SK-N-SH (cell line): ENCODE measurements around the gene NPFFR1. TPM values are rescaled to one million over a fixed set of nuclear protein-coding genes. Genes with fewer than 3 reads are reported as not detected.
A peak's percentile ranks its signal among the peaks of the same experiment; 100 is the strongest.

ENCODE experiments used
- CTCF ChIA-PET: fragments of 300-600, 350-600 bp; formaldehyde crosslinking; extraction: SDS; loops from one replicate; lab custom pipeline; 2021; lab: Yijun Ruan, JAX
- POLR2A ChIA-PET: fragments of 350-600 bp; sonication (Branson Sonifier 250); formaldehyde crosslinking; extraction: SDS; loops from one replicate; lab custom pipeline; 2020; ENCODE audit warnings: antibody characterized with exemption, inconsistent platforms; lab: Yijun Ruan, JAX
- DNase-seq: peaks from one replicate; pipeline ENCODE4 v3.0.0; 2012
- H2AFZ ChIP-seq: fragments of 200-600 bp; sonication (generic); 2 replicates; pipeline ENCODE4 v1.8.1; 2016; ENCODE audit warnings: antibody characterized with exemption, mild to moderate bottlenecking, low read depth
- H3F3A ChIP-seq: fragments of 200-600 bp; sonication (generic); replicated peaks from 2 replicates; pipeline ENCODE3; 2016; ENCODE audit warnings: antibody characterized with exemption, mild to moderate bottlenecking; ENCODE audit not compliant: insufficient read depth
- H3K27ac ChIP-seq, 2 experiments: fragments of 200-500 bp in 1 of 2; fragments of 200-600 bp in 1 of 2; sonication (Bioruptor generic) in 1 of 2; sonication (generic), shearing (Covaris generic) in 1 of 2; 2 replicates each; pipeline versions ENCODE4 v1.5.1 to v1.6.1; 2014 to 2016; ENCODE audit warnings: low read depth in 2 of 2, inconsistent platforms in 1 of 2, low read length in 1 of 2, mild to moderate bottlenecking in 1 of 2, mixed read lengths in 1 of 2
- H3K27me3 ChIP-seq: fragments of 200-600 bp; sonication (generic), shearing (Covaris generic); 2 replicates; pipeline ENCODE4 v1.6.1; 2016; ENCODE audit warnings: mixed run types; ENCODE audit not compliant: insufficient read depth
- H3K36me3 ChIP-seq, 2 experiments: fragments of 200-500 bp in 1 of 2; fragments of 200-600 bp in 1 of 2; sonication (Bioruptor generic) in 1 of 2; sonication (generic) in 1 of 2; replicated peaks in 1 of 2; 2 replicates each; pipeline versions ENCODE3 to v1.5.1; 2014 to 2016; ENCODE audit warnings: low read length in 1 of 2, mild to moderate bottlenecking in 1 of 2; ENCODE audit not compliant: insufficient read depth in 2 of 2, control insufficient read depth in 1 of 2
- H3K4me1 ChIP-seq, 2 experiments: fragments of 200-500 bp in 1 of 2; fragments of 200-600 bp in 1 of 2; sonication (Bioruptor generic) in 1 of 2; sonication (generic), shearing (Covaris generic) in 1 of 2; 2 replicates each; pipeline versions ENCODE4 v1.5.1 to v1.6.1; 2014 to 2016; ENCODE audit warnings: low read depth in 1 of 2, low read length in 1 of 2, mixed run types in 1 of 2; ENCODE audit not compliant: insufficient read depth in 2 of 2, control insufficient read depth in 1 of 2
- H3K4me2 ChIP-seq: fragments of 200-600 bp; sonication (generic), shearing (Covaris generic); 2 replicates; pipeline ENCODE4 v1.6.1; 2017; ENCODE audit warnings: mixed run types
- H3K4me3 ChIP-seq, 2 experiments: fragments of 200-500 bp in 1 of 2; fragments of 200-600 bp in 1 of 2; sonication (Bioruptor generic) in 1 of 2; sonication (generic), shearing (Covaris generic) in 1 of 2; 2 replicates each; pipeline versions ENCODE4 v1.5.1 to v1.8.1; 2014 to 2016; ENCODE audit warnings: low read depth in 2 of 2, inconsistent platforms in 1 of 2, low read length in 1 of 2, mild to moderate bottlenecking in 1 of 2, mixed read lengths in 1 of 2, moderate library complexity in 1 of 2
- H3K79me2 ChIP-seq: fragments of 200-600 bp; sonication (generic); 2 replicates; pipeline ENCODE4 v1.8.1; 2017; ENCODE audit warnings: mild to moderate bottlenecking; ENCODE audit not compliant: insufficient read depth
- H3K9ac ChIP-seq: fragments of 200-600 bp; sonication (generic); 2 replicates; pipeline ENCODE4 v1.6.1; 2017; ENCODE audit warnings: mixed run types
- H3K9me2 ChIP-seq: fragments of 200-600 bp; sonication (generic); 2 replicates; pipeline ENCODE4 v1.6.1; 2017; ENCODE audit warnings: mixed run types
- H3K9me3 ChIP-seq: fragments of 200-600 bp; sonication (generic); 2 replicates; pipeline ENCODE4 v1.6.1; 2017; ENCODE audit warnings: mixed run types, mild to moderate bottlenecking, moderate library complexity
- H4K20me1 ChIP-seq: fragments of 200-600 bp; sonication (generic); 2 replicates; pipeline ENCODE4 v1.6.1; 2017; ENCODE audit warnings: mild to moderate bottlenecking, mixed run types; ENCODE audit not compliant: insufficient read depth
- CHD2 ChIP-seq: fragments of 150-350 bp; IDR thresholded peaks from 2 replicates; pipeline ENCODE4 v1.6.1; 2018; ENCODE audit warnings: low read length; ENCODE audit not compliant: partially characterized antibody
- EP300 ChIP-seq, 2 experiments: IDR thresholded peaks; 2 replicates each; pipeline versions ENCODE4 v1.4.0 to v1.6.1; 2012; ENCODE audit warnings: borderline replicate concordance in 1 of 2, low read depth in 1 of 2, low read length in 1 of 2
- EZH2phosphoT487 ChIP-seq: fragments of 200-600 bp; sonication (generic); IDR thresholded peaks from 2 replicates; pipeline ENCODE4 v1.6.1; 2017; ENCODE audit warnings: low read depth, mixed run types, mild to moderate bottlenecking, antibody characterized with exemption, moderate library complexity, borderline replicate concordance
- FOSL2 ChIP-seq: IDR thresholded peaks from 2 replicates; pipeline ENCODE4 v1.4.0; 2012; ENCODE audit warnings: low read depth, mild to moderate bottlenecking, moderate library complexity, borderline replicate concordance
- FOXJ3 ChIP-seq: sonication (generic); formaldehyde crosslinking; IDR thresholded peaks from 2 replicates; pipeline ENCODE4 v1.5.1; 2020; ENCODE audit warnings: mild to moderate bottlenecking, missing genetic modification reagents
- FOXM1 ChIP-seq: IDR thresholded peaks from 2 replicates; pipeline ENCODE4 v1.4.0; 2012; ENCODE audit warnings: low read depth, mild to moderate bottlenecking
- GABPA ChIP-seq: IDR thresholded peaks from 2 replicates; pipeline ENCODE4 v1.4.0; 2012; ENCODE audit warnings: low read depth, mild to moderate bottlenecking
- GATA2 ChIP-seq: sonication (generic); formaldehyde crosslinking; IDR thresholded peaks from 2 replicates; pipeline ENCODE4 v1.5.0; 2020; ENCODE audit warnings: mild to moderate bottlenecking, missing genetic modification reagents
- JUND ChIP-seq: IDR thresholded peaks from 2 replicates; pipeline ENCODE4 v1.4.0; 2012
- MXI1 ChIP-seq: IDR thresholded peaks from 2 replicates; pipeline ENCODE4 v1.6.1; 2012; ENCODE audit warnings: mild to moderate bottlenecking, low read depth, low read length, improper control_type of control experiment
- NRF1 ChIP-seq: IDR thresholded peaks from 2 replicates; pipeline ENCODE4 v1.6.1; 2012; ENCODE audit warnings: low read depth, mild to moderate bottlenecking, low read length
- RAD21 ChIP-seq: IDR thresholded peaks from 2 replicates; pipeline ENCODE4 v1.6.1; 2012; ENCODE audit warnings: mild to moderate bottlenecking, low read length
- RXRA ChIP-seq: IDR thresholded peaks from 2 replicates; pipeline ENCODE4 v1.4.0; 2012; ENCODE audit warnings: low read depth, mild to moderate bottlenecking, borderline replicate concordance
- SIN3A ChIP-seq: IDR thresholded peaks from 2 replicates; pipeline ENCODE4 v1.6.1; 2012; ENCODE audit warnings: low read depth, mild to moderate bottlenecking, low read length, moderate library complexity, borderline replicate concordance
- SMC3 ChIP-seq: IDR thresholded peaks from 2 replicates; pipeline ENCODE4 v1.6.1; 2012; ENCODE audit warnings: low read depth, low read length, improper control_type of control experiment
- TAF1 ChIP-seq: IDR thresholded peaks from 2 replicates; pipeline ENCODE4 v1.6.1; 2012; ENCODE audit warnings: low read depth, mild to moderate bottlenecking, low read length, moderate library complexity, borderline replicate concordance
- TEAD4 ChIP-seq: IDR thresholded peaks from 2 replicates; pipeline ENCODE4 v1.4.0; 2012; ENCODE audit warnings: mild to moderate bottlenecking, borderline replicate concordance; ENCODE audit not compliant: insufficient read depth
- WGBS: methylation state at CpG from one replicate; pipeline ENCODE4 v1.1.6; 2017; ENCODE audit warnings: low lambda C conversion rate; 5-methylcytosine and 5-hydroxymethylcytosine counted together
- polyA plus RNA-seq, 3 experiments: library from polyadenylated mRNA; depleted of rRNA; stranded (reverse); fragments of >200 nt; gene quantifications; 2 replicates each; pipeline ENCODE4 v1.2.3, GENCODE V29; 2012
- TF ChIP-seq, protein P1 (sequence below): fragments of 150-350 bp; IDR thresholded peaks from 2 replicates; pipeline ENCODE4 v1.6.1; 2016; ENCODE audit warnings: mild to moderate bottlenecking, low read depth, low read length
- TF ChIP-seq, protein P2 (sequence below): fragments of 150-350 bp; IDR thresholded peaks from 2 replicates; pipeline ENCODE4 v1.6.1; 2017; ENCODE audit warnings: antibody characterized with exemption, low read length, low read depth, borderline replicate concordance
- TF ChIP-seq, protein P3 (sequence below): IDR thresholded peaks from 2 replicates; pipeline ENCODE4; 2012
- TF ChIP-seq, protein P4 (sequence below): IDR thresholded peaks from 2 replicates; pipeline ENCODE4 v1.4.0; 2012; ENCODE audit warnings: low read depth, borderline replicate concordance
- TF ChIP-seq, protein P5 (sequence below): fragments of 200-600 bp; sonication (generic); IDR thresholded peaks from 2 replicates; pipeline ENCODE4 v1.6.1; 2017; ENCODE audit warnings: antibody characterized with exemption, mild to moderate bottlenecking, moderate library complexity

The NPFFR1 gene
- polyA plus RNA-seq, 1 of the 3 experiments (the other 2 are of a cell fraction) = not detected

DNA sequence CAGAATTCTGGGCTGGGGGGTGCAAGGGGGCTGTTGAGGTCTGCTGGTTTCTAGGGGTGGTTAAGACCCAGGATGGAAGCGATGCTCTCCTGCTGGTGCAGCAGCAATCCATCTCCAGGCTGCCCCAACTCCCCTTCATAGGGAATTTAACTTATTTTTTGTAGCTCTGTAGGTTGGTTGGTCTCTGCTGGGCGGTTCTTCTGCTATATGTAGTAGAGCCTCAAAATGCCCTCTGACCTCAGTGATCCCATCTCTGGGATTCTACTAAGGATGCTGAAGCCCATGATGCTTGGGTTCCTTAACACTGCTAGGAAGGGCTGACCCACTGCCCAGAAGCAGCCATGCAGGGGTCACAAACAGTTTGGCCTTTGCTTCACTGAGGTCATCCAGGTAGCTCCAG is 49.5 kb upstream of the NPFFR1 start (continued):
- TF ChIP-seq GATA2 (CRISPR knock-in tag) = no peak
- no peak for TF ChIP-seq SIN3A
- no peak for TF ChIP-seq NRF1
- no peak for TF ChIP-seq FOXJ3 (CRISPR knock-in tag)
- TF ChIP-seq TAF1 = no peak
- TF ChIP-seq MXI1 = no peak
- TF ChIP-seq GABPA = no peak

DNA sequence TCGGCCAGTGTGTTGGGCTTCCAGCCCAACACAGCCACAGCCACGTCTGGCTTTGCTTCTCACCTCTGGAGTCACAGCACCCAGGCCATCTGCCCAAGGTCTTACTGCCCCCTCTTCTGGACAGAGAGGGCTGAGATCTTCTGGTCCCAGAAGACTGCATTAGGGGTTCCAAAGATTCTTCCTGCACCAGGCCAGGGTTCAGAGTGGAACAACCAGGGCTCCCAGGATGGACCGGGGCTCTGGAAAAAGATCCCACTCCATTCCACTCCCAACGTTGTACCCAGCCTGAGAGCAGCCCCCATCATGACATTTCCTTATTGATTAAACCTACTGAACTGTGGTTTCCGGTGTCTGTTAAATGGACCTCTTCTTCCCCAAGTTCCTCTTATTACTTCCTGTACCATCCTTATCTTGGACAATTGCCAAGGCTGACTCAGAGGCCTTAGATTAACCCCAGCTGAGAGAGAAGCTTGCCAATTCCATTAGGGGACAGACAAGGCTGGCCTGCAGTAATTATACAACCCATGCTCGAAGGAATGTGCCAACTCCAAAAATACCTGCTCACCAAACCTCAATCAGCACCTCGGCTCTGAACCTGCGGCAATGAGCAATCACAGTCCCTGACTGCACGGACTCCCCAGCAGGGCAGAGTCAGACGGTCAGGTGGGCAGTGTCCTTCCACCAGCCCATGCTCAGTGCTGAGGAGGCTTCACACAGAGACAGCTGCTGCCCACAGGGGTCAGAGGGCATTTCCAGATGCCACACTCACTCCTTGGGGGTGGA is 47.9 kb upstream of the NPFFR1 start:
- ChIA-PET POLR2A (no interaction called here), CTCF (interaction anchor here (0.7 to 1.6 kb wide), 5 partner anchors 10 to 59 kb away, joined by 3 to 7 read pairs (median 3); no protein-coding TSS in a partner anchor)
- peak; percentile 79 for DNase-seq
- 28% methylated on average over 6 of the region's 10 CpGs for WGBS
- H3K9ac ChIP-seq = no peak overlapping the region
- no peaks in the 10 kb centered on the region for H4K20me1 ChIP-seq
- H3K4me2 ChIP-seq = peak overlapping the region; percentile 64; the same call in 1 of the 2 replicates
- peak overlapping the region; percentile 56 to 65; a peak in 3 of 4 replicates for H3K27ac ChIP-seq
- H3K4me1 ChIP-seq = peaks cover 25 to 31% of the 10 kb centered on the region in 2 experiments; a peak in 3 of 4 replicates
- H3K4me3 ChIP-seq = no peak overlapping the region
- peaks cover 21% of the 10 kb centered on the region for H3F3A ChIP-seq
- no peaks in the 10 kb centered on the region for H3K36me3 ChIP-seq
- no peaks in the 10 kb centered on the region for H3K27me3 ChIP-seq
- H3K9me2 ChIP-seq = no peaks in the 10 kb centered on the region
- peak overlapping the region; percentile 52; the same call in 1 of the 2 replicates for H2AFZ ChIP-seq
- no peaks in the 10 kb centered on the region for H3K9me3 ChIP-seq
- no peaks in the 10 kb centered on the region for H3K79me2 ChIP-seq
- TF ChIP-seq SIN3A = 0 out of 2 replicates have a peak, but pooled peaks have one; percentile 15
- peak; percentile 53 to 92 for TF ChIP-seq EP300 (IDR thresholded peaks at IDR 0.05; ENCODE audit: borderline replicate concordance in 1 of 2, low read depth in 1 of 2, low read length in 1 of 2)
- TF ChIP-seq SMC3 = peak; percentile 18; the same call in 1 of the 2 replicates
- no peak for TF ChIP-seq MXI1
- no peak for TF ChIP-seq NRF1
- TF ChIP-seq TAF1 = no peak
- TF ChIP-seq, protein P1, sequence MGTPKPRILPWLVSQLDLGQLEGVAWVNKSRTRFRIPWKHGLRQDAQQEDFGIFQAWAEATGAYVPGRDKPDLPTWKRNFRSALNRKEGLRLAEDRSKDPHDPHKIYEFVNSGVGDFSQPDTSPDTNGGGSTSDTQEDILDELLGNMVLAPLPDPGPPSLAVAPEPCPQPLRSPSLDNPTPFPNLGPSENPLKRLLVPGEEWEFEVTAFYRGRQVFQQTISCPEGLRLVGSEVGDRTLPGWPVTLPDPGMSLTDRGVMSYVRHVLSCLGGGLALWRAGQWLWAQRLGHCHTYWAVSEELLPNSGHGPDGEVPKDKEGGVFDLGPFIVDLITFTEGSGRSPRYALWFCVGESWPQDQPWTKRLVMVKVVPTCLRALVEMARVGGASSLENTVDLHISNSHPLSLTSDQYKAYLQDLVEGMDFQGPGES = no peak
- TF ChIP-seq CHD2 = peak; percentile 39
- TF ChIP-seq, protein P2, sequence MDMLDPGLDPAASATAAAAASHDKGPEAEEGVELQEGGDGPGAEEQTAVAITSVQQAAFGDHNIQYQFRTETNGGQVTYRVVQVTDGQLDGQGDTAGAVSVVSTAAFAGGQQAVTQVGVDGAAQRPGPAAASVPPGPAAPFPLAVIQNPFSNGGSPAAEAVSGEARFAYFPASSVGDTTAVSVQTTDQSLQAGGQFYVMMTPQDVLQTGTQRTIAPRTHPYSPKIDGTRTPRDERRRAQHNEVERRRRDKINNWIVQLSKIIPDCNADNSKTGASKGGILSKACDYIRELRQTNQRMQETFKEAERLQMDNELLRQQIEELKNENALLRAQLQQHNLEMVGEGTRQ = no peak
- TF ChIP-seq GABPA = peak; percentile 72
- no peak for TF ChIP-seq EZH2phosphoT487
- peak; percentile 44 for TF ChIP-seq RAD21
- TF ChIP-seq RXRA = peak; percentile 97
- TF ChIP-seq FOXJ3 (CRISPR knock-in tag) = no peak
- TF ChIP-seq FOSL2 = peak; percentile 88
- peak; percentile 87 for TF ChIP-seq TEAD4
- TF ChIP-seq, protein P3, sequence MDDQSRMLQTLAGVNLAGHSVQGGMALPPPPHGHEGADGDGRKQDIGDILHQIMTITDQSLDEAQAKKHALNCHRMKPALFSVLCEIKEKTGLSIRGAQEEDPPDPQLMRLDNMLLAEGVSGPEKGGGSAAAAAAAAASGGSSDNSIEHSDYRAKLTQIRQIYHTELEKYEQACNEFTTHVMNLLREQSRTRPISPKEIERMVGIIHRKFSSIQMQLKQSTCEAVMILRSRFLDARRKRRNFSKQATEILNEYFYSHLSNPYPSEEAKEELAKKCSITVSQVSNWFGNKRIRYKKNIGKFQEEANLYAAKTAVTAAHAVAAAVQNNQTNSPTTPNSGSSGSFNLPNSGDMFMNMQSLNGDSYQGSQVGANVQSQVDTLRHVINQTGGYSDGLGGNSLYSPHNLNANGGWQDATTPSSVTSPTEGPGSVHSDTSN = peak; percentile 83
- TF ChIP-seq, protein P4, sequence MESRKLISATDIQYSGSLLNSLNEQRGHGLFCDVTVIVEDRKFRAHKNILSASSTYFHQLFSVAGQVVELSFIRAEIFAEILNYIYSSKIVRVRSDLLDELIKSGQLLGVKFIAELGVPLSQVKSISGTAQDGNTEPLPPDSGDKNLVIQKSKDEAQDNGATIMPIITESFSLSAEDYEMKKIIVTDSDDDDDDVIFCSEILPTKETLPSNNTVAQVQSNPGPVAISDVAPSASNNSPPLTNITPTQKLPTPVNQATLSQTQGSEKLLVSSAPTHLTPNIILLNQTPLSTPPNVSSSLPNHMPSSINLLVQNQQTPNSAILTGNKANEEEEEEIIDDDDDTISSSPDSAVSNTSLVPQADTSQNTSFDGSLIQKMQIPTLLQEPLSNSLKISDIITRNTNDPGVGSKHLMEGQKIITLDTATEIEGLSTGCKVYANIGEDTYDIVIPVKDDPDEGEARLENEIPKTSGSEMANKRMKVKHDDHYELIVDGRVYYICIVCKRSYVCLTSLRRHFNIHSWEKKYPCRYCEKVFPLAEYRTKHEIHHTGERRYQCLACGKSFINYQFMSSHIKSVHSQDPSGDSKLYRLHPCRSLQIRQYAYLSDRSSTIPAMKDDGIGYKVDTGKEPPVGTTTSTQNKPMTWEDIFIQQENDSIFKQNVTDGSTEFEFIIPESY = no peak
- TF ChIP-seq, protein P5, sequence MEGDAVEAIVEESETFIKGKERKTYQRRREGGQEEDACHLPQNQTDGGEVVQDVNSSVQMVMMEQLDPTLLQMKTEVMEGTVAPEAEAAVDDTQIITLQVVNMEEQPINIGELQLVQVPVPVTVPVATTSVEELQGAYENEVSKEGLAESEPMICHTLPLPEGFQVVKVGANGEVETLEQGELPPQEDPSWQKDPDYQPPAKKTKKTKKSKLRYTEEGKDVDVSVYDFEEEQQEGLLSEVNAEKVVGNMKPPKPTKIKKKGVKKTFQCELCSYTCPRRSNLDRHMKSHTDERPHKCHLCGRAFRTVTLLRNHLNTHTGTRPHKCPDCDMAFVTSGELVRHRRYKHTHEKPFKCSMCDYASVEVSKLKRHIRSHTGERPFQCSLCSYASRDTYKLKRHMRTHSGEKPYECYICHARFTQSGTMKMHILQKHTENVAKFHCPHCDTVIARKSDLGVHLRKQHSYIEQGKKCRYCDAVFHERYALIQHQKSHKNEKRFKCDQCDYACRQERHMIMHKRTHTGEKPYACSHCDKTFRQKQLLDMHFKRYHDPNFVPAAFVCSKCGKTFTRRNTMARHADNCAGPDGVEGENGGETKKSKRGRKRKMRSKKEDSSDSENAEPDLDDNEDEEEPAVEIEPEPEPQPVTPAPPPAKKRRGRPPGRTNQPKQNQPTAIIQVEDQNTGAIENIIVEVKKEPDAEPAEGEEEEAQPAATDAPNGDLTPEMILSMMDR = peak; percentile 44
- peak; percentile 66; the same call in 1 of the 2 replicates for TF ChIP-seq FOXM1
- peak; percentile 88 for TF ChIP-seq JUND
- TF ChIP-seq GATA2 (CRISPR knock-in tag) = no peak
